G401.6 (cell line): ENCODE data around the gene PARP16.
A peak's percentile ranks its signal among the peaks of the same experiment; 100 is the strongest.
"Not testable (repeated sequence)": the region's sequence is repeated elsewhere in the genome, so short reads cannot be mapped to it uniquely, and the experiment has no call there.

Source experiments
- FAIRE-seq: peaks from 2 replicates; lab custom pipeline; 2012; peaks lifted over from hg19 to GRCh38; lab: Jason Lieb, UNC

PARP16 gene

GRCh38 chr15:65275728-65276126 is 11.0 kb downstream of the PARP16 start:
- FAIRE-seq, result no peak

GRCh38 chr15:65275104-65275727 is 11.5 kb downstream of the PARP16 start:
- FAIRE-seq, result no peak

GRCh38 chr15:65270811-65271545 is 15.7 kb downstream of the PARP16 start:
- peak; percentile 86 for FAIRE-seq

DNA sequence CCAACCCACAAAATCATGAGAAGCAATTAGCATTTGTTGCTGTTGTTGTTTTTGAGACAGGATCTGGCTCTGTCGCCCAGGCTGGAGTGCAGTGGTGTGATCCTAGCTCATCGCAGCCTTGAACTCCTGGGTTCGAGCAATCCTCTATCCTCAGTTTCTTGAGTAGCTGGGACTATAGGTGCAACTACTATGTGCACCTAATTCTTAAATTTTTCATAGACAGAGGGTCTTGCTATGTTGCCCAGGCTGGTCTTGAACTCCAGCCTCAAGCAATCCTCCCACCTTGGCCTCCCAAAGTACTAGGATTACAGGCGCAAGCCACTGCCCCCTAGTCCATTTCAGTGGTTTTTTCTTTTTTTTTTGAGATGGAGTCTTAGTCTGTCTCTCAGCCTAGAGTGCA is 18.3 kb downstream of the PARP16 start:
- no peak for FAIRE-seq

DNA sequence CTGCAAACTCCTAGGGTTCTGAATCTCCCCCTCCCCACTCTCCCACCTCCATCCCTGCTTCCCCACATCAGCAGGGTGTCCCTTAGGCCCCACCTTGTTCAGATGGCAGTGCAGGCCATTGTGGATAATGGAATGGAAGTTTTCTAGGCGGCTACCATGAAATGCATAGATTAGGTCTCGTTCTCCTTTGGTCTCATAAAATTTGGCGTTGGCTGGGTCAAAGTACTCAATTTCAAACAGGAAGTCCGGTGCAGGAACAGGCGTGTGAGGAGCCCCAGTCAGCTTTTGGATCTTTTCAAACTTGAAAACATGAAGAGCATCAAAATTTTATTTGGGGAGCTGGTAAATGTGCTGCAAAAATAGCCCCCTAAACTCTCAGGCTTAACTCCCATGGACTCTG is 20.2 kb downstream of the PARP16 start:
- FAIRE-seq, result no peak

- FAIRE-seq, result no peak
These were observed 21.7 kb downstream of the PARP16 start for GRCh38 chr15:65264863-65265430.

DNA sequence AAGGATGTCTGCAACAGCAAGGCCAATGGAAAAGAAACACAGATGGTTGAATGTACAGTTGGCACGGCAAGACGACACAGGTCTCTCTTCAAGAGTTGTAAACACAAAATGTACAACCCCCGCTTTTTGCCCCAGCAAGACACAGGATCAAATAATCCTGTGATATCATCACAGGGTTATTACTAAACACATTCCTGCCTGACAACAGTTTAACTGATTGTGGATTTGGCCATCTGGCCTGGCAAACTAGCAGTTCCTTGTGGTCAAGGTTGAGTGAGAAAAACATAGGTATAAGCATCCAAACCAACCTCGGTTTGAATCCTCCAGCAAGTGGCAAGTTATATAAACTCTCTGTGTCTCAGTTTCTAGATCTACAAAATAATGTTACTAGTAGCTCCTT is 23.4 kb downstream of the PARP16 start:
- no peak for FAIRE-seq

DNA sequence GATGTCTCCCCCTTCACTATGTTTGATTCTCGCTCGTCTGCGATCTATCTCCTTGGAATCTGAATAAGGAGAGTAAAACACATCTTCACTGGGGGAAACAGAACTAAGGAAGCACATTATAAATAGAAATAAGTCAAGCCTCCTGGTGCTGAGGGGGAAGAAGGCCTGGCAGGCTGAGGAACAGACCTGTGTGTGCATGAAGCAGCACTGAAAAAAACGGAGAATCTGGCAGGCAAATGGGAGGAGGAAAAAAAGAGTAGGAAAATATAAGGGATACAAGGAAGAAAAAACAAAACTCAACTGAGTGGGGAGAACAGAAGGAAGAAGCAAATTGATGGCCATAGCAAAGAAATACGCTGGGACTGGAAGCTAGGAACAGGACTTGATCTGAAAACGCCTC is 25.7 kb downstream of the PARP16 start:
- no peak for FAIRE-seq

- FAIRE-seq, result no peak
These were observed 27.3 kb downstream of the PARP16 start for GRCh38 chr15:65259367-65259797.

DNA sequence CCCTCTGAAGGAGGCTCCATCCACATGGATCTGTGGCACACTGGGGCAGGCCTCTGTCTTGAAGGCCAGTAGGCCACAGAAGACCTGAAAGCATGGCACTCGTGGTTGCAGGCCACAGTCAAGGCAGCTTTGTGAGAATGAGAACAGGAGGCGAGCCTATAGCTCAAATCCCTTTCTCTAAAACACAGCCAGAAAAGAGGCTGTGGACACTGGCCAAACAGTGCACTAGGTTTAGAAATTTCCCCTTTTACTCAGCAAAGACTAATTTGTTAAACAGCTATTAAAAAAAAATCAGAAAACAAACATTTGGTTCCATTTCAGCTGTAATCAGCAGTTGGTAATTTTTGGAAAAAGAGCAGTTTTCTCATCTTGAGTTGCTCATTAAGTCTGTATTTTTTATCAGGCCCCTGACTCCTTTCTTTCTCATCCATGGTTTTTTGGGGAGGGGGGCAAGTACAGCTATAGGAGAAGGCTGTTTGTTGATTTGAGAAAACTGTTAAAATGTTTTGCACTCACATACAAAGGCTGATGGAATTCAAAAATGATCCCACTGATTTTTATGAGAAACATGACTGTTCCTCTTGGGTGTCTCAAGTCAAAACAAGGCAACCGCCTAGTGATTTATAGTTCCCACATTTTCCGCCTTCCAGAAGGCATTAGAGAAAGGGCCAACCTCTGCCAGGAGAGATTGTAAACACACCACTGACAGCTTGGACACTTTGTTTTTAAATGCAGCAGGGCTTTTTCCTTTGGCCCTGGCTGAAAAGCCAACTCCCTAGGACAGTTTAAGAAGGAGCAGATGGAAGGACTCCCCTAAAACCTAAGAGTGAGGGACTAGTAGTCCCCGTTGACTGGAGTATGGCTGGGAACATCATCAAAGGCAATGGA is 28.1 kb downstream of the PARP16 start:
- no peak for FAIRE-seq

DNA sequence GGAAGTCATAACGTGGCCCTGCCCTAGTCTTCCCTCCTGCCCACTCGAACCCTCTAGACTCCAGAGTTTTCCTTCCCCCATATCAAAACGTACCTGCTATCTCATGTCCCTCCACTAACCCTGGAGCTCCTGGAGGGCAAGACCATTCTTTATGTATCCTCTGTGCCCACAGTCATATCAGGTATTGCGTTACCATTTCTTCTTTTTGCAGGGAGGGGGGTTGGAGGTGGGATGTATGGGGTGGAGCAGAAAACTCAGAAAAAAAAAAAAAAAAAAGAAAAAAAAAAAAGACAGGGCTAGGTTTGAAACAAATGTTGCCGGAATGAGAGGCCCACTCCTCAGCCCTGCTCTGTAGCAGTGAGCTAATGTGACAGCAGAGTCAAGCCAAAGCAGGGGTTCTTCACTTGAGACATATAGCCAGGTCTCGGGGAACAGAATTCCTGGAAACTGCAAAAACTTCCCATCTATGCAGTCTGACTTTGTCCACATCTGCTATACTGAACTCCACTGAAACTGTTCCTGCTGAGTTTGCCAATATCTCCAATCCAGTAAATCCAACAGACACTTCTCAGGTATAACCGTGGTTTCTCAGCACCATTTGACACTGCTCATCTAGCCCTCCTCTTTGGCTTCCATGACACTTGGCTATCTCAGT is 31.1 kb downstream of the PARP16 start:
- FAIRE-seq, result no peak

- FAIRE-seq, result no peak
These were observed 31.9 kb downstream of the PARP16 start for GRCh38 chr15:65254758-65255157.

DNA sequence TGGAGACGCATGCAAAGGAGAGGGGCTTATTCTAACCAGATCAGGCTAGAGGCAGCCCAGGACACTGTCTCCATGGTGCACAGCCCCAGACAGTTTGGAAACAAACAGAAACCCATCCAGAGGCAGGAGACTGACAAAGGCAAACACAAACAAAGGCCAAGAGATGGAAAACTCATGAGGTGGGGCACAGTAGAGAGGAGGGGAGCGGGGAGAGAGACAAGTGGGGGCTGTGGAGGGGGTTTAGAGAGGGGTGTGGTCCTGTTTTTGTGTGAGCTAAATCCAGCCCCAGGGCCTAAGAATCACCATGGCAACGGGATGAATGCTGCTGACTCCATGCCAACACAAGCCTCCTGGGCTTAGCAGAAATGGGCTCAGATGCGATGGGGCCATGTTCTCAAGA is 32.3 kb downstream of the PARP16 start:
- FAIRE-seq, result no peak

- FAIRE-seq, result no peak
These were observed 37.0 kb downstream of the PARP16 start for GRCh38 chr15:65249641-65250040.

GRCh38 chr15:65248511-65249255 is 38.0 kb downstream of the PARP16 start:
- FAIRE-seq, result no peak

GRCh38 chr15:65246939-65247338 is 39.7 kb downstream of the PARP16 start:
- FAIRE-seq, result no peak

DNA sequence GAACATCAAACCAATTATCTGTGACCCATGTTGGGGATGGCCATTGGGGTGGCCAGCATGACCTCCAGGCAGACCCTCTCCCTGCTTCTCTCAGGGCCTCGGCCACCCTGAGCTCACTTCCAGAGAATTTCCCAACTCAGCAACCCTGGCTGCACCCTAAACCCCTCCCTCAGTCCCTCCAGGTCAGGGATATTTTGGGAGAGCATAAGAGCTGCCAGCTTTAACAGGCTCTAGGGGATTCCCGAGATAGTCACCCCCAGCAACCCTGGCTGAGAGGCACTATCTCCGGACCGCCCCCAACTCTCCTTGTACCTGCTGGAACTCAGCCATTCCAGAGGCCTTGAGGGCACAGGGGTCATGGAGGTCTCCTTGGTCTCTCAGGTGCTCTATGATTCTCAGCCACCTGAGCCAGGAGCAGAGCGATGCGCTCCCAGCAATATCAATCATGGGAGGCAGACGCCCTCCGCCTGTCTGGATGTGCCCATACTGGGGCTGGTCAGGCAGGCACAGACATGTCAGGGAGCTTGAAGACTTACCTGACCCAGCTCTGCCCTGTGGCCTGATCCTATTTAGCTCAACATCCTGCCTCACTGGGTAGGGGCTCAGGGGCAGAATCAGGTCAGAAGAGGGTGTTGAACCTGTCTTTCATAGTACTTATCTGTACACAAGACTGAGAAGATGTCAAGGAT is 40.5 kb downstream of the PARP16 start:
- FAIRE-seq, result no peak

DNA sequence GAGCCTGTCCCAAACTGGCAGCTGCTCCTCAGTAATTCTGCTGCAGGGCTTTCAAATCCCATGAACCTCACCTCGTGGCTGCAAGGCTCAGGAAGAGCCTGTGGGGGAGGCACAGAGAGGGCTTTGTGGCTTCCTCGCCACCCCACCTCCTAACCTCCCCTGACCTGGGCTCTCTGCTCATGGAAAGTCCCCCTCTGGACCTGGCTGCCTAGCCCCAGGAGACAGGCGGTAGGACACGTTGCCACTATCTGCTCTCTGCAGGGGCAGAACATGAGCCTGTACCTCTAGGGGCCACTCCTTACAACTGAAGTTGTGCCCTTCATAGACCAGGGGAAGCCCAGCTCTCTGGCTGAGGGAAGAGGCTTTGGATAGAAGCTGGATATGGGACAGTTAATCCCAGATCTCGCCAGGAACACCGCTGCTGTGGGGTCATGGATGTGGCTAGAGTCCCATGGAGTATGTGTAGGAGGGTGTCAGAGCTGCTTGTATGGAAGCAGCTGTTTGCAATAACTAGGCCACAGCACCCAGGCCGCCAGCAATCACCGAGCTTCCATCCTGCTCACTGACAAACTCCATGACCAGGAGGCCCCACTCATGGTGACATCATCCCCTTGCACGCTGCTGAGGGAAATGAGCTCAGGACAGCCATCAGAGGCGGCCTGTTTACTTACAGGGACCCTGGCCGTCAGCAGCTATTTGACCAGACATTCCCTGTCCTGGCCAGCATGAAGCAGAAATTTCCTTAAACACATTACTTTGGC is 41.4 kb downstream of the PARP16 start:
- no peak for FAIRE-seq

GRCh38 chr15:65244638-65245037 is 42.0 kb downstream of the PARP16 start:
- FAIRE-seq, result no peak

- not testable (repeated sequence) for FAIRE-seq
These were observed 50.2 kb downstream of the PARP16 start for GRCh38 chr15:65236443-65236842.
